Measurements from ENCODE around the gene RAPGEF1.

- no peak for TF ChIP-seq CTCF (IDR thresholded peaks at IDR 0.05; ENCODE audit: insufficient read depth, low read length)
- no peak for TF ChIP-seq REST (IDR thresholded peaks at IDR 0.05; ENCODE audit: insufficient replicate concordance, low read depth)
- TF ChIP-seq POLR2AphosphoS5 (IDR thresholded peaks at IDR 0.05; ENCODE audit: low read depth): no peak
- no peak for TF ChIP-seq GABPA (IDR thresholded peaks at IDR 0.05; ENCODE audit: low read depth)
These were observed 15.0 kb upstream of the RAPGEF1 start for GRCh38 chr9:131754846-131755245.
